HG03432 (cell line): ENCODE measurements around the gene POU6F1.

Source experiments
- ATAC-seq: cut with Tn5 transposase; IDR thresholded peaks from one replicate; pipeline ENCODE4 v1.9.1; 2021; ENCODE audit warnings: mild to moderate bottlenecking, moderate library complexity; ENCODE audit not compliant: unreplicated experiment

Gene POU6F1

GRCh38 chr12:51199366-51199945 lies 18.4 kb downstream of the POU6F1 start:
- ATAC-seq, result no peak

GRCh38 chr12:51198568-51199365 lies 19.1 kb downstream of the POU6F1 start:
- no peak for ATAC-seq

GRCh38 chr12:51197736-51198567 lies 19.9 kb downstream of the POU6F1 start:
- no peak for ATAC-seq

GRCh38 chr12:51196547-51196946 lies 21.3 kb downstream of the POU6F1 start:
- no peak for ATAC-seq

- no peak for ATAC-seq
Observed at GRCh38 chr12:51195841-51196240, 22.0 kb downstream of the POU6F1 start.

- no peak for ATAC-seq
Observed at GRCh38 chr12:51192284-51192671, 25.6 kb downstream of the POU6F1 start.

GRCh38 chr12:51191516-51192283 lies 26.2 kb downstream of the POU6F1 start:
- ATAC-seq, result no peak

- no peak for ATAC-seq
Observed at GRCh38 chr12:51190820-51191219, 27.0 kb downstream of the POU6F1 start.

- ATAC-seq, result no peak
Observed at GRCh38 chr12:51189790-51190355, 28.0 kb downstream of the POU6F1 start.

- peak; percentile 63 for ATAC-seq
Observed at GRCh38 chr12:51188359-51189051, 29.4 kb downstream of the POU6F1 start.

GRCh38 chr12:51187370-51187987 lies 30.4 kb downstream of the POU6F1 start:
- no peak for ATAC-seq

GRCh38 chr12:51186465-51187085 lies 31.3 kb downstream of the POU6F1 start:
- no peak for ATAC-seq

GRCh38 chr12:51185171-51185717 lies 32.6 kb downstream of the POU6F1 start:
- no peak for ATAC-seq

GRCh38 chr12:51183816-51184215 lies 34.0 kb downstream of the POU6F1 start:
- ATAC-seq, result no peak

GRCh38 chr12:51183349-51183748 lies 34.5 kb downstream of the POU6F1 start:
- ATAC-seq, result no peak

GRCh38 chr12:51181558-51181957 lies 36.3 kb downstream of the POU6F1 start:
- ATAC-seq, result no peak

- ATAC-seq, result no peak
Observed at GRCh38 chr12:51177897-51178296, 40.0 kb downstream of the POU6F1 start.

GRCh38 chr12:51174501-51174900 lies 43.4 kb downstream of the POU6F1 start:
- ATAC-seq, result no peak
